ENCODE measurements around the gene USP3.

DNA sequence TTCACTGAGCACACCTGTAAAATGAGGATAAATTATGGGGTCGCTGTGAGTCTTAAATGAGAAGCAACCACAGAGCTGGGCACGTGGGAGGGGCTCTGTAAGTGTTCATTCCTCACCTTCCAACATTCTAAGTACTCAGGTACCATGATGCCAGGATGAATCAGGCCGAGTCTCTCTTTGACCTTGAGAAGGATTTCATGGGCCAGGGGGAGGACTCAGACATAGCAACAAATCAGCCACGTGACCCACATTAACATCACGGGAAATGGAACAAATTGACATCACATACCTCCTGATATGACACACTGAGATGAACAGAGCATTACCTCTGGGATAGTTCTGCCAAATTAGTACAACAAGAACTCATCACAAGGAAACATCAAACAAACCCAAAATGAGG lies 35.2 kb upstream of the USP3 start:
- TF ChIP-seq CTCF (IDR thresholded peaks at IDR 0.05; ENCODE audit: low read length), result no peak
- TF ChIP-seq EZH2phosphoT487 (IDR thresholded peaks at IDR 0.05; ENCODE audit: low read length), result no peak

Measured in MM.1S (cell line).